ENCODE data around the gene SMARCA5.

DNA sequence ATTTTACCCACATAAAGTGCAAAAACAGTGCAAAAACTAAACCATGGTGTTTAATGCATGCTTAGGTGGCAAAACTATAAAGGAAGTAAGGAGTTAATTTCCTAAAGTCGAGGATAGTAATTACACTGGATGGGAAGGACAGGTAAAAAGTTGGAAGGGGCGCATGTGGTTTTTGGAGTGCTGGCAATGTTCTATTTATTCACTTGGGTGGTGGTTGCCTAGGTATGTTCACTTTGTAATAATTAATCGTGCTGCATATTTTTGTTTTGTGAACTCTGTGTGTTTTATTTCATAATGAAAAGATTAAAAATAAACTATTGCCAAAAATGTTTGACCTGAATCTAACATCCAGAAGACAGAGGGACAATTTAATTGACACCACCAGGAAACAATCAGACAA, 32.1 kb upstream of the SMARCA5 start:
- TF ChIP-seq, protein P1, sequence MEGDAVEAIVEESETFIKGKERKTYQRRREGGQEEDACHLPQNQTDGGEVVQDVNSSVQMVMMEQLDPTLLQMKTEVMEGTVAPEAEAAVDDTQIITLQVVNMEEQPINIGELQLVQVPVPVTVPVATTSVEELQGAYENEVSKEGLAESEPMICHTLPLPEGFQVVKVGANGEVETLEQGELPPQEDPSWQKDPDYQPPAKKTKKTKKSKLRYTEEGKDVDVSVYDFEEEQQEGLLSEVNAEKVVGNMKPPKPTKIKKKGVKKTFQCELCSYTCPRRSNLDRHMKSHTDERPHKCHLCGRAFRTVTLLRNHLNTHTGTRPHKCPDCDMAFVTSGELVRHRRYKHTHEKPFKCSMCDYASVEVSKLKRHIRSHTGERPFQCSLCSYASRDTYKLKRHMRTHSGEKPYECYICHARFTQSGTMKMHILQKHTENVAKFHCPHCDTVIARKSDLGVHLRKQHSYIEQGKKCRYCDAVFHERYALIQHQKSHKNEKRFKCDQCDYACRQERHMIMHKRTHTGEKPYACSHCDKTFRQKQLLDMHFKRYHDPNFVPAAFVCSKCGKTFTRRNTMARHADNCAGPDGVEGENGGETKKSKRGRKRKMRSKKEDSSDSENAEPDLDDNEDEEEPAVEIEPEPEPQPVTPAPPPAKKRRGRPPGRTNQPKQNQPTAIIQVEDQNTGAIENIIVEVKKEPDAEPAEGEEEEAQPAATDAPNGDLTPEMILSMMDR (IDR thresholded peaks at IDR 0.05), result no peak
- no peak for TF ChIP-seq POLR2A (IDR thresholded peaks at IDR 0.05)
